HepG2 (cell line): ENCODE measurements around the gene RPS25. TPM values are rescaled to one million over a fixed set of nuclear protein-coding genes. Genes with fewer than 3 reads are reported as not detected.

Experiments used
- ATAD3A ChIP-seq: sonication (generic); formaldehyde crosslinking; IDR thresholded peaks from 2 replicates; pipeline ENCODE4 v1.4.0; 2020; ENCODE audit warnings: missing genetic modification reagents
- BRCA1 ChIP-seq: sonication (generic); formaldehyde crosslinking; IDR thresholded peaks from 2 replicates; pipeline ENCODE4 v1.4.0; 2020; ENCODE audit warnings: missing genetic modification reagents
- GFI1 ChIP-seq: sonication (generic); formaldehyde crosslinking; IDR thresholded peaks from 2 replicates; pipeline ENCODE4 v1.5.0; 2020; ENCODE audit warnings: missing genetic modification reagents, mild to moderate bottlenecking, borderline replicate concordance
- HCFC1 ChIP-seq: fragments of 150-350 bp; IDR thresholded peaks from 2 replicates; pipeline ENCODE4 v1.6.1; 2014; ENCODE audit warnings: low read depth, low read length
- HDAC2 ChIP-seq: sonication (generic); formaldehyde crosslinking; IDR thresholded peaks from 2 replicates; pipeline ENCODE4 v1.4.0; 2020; ENCODE audit warnings: missing genetic modification reagents
- IKZF1 ChIP-seq: fragments of 450-650 bp; IDR thresholded peaks from 2 replicates; pipeline ENCODE4 v1.7.1; 2016
- KLF15 ChIP-seq: sonication (generic); formaldehyde crosslinking; IDR thresholded peaks from 2 replicates; pipeline ENCODE4 v1.8.1; 2023; ENCODE audit warnings: borderline replicate concordance, mild to moderate bottlenecking, inconsistent platforms, missing genetic modification reagents, mixed read lengths
- MTF1 ChIP-seq: sonication (generic); formaldehyde crosslinking; IDR thresholded peaks from 2 replicates; pipeline ENCODE4 v1.5.0; 2020; ENCODE audit warnings: missing genetic modification reagents
- MXD4 ChIP-seq: IDR thresholded peaks from 2 replicates; pipeline ENCODE4 v1.6.1; 2016; ENCODE audit warnings: mild to moderate bottlenecking, missing biosample characterization, missing genetic modification reagents
- STAT5B ChIP-seq: sonication (generic); formaldehyde crosslinking; IDR thresholded peaks from 2 replicates; pipeline ENCODE4 v1.4.0; 2020; ENCODE audit warnings: missing genetic modification reagents
- TARDBP ChIP-seq: sonication (generic); formaldehyde crosslinking; IDR thresholded peaks from 2 replicates; pipeline ENCODE4 v1.8.0; 2022; ENCODE audit warnings: mild to moderate bottlenecking, missing genetic modification reagents
- TERF1 ChIP-seq: sonication (generic); formaldehyde crosslinking; IDR thresholded peaks from 2 replicates; pipeline ENCODE4 v1.8.0; 2022; ENCODE audit warnings: mild to moderate bottlenecking, missing genetic modification reagents, moderate library complexity
- ZNF343 ChIP-seq: sonication (generic); formaldehyde crosslinking; IDR thresholded peaks from 2 replicates; pipeline ENCODE4 v1.4.0; 2020; ENCODE audit warnings: mild to moderate bottlenecking, missing genetic modification reagents
- ZNF446 ChIP-seq: sonication (generic); formaldehyde crosslinking; IDR thresholded peaks from 2 replicates; pipeline ENCODE4 v1.5.0; 2020; ENCODE audit warnings: mild to moderate bottlenecking, missing genetic modification reagents
- ZNF451 ChIP-seq: sonication (generic); formaldehyde crosslinking; IDR thresholded peaks from 2 replicates; pipeline ENCODE4 v1.5.0; 2020; ENCODE audit warnings: mild to moderate bottlenecking, missing genetic modification reagents
- ZNF737 ChIP-seq: sonication (generic); formaldehyde crosslinking; IDR thresholded peaks from 2 replicates; pipeline ENCODE4 v1.5.0; 2020; ENCODE audit warnings: missing genetic modification reagents, mild to moderate bottlenecking, borderline replicate concordance
- ZNF749 ChIP-seq: sonication (generic); formaldehyde crosslinking; IDR thresholded peaks from 2 replicates; pipeline ENCODE4 v1.8.0; 2022; ENCODE audit warnings: mild to moderate bottlenecking, missing genetic modification reagents, moderate library complexity, borderline replicate concordance
- ZNF75D ChIP-seq: sonication (generic); formaldehyde crosslinking; IDR thresholded peaks from 2 replicates; pipeline ENCODE4 v1.8.1; 2023; ENCODE audit warnings: missing genetic modification reagents, mild to moderate bottlenecking, borderline replicate concordance
- ZNF784 ChIP-seq: sonication (generic); formaldehyde crosslinking; IDR thresholded peaks from 2 replicates; pipeline ENCODE4 v1.5.1; 2020; ENCODE audit warnings: missing genetic modification reagents, mild to moderate bottlenecking, borderline replicate concordance
- polyA plus RNA-seq, 8 experiments: library from polyadenylated mRNA; depleted of rRNA in 3 of 8; stranded (reverse) in 7 of 8; unstranded in 1 of 8; fragments of >200 nt; fragmentation: Illumina TruSeq in 4 of 8; extraction: Trizol in 4 of 8; gene quantifications; 2 replicates each; pipeline versions ENCODE4 v1.2.1 to v1.2.3, GENCODE V29; 2011 to 2016; ENCODE audit warnings: low read depth in 4 of 8, missing spikeins in 1 of 8, mixed read lengths in 1 of 8; ENCODE audit not compliant: insufficient read depth in 1 of 8
- total RNA-seq, 5 experiments: library from RNA; depleted of rRNA; stranded (reverse); fragments of >200 nt; fragmentation: Illumina TruSeq; extraction: Trizol; gene quantifications; 2 replicates each; pipeline ENCODE4 v1.2.3, GENCODE V29; 2016; ENCODE audit warnings: low read depth in 1 of 5
- TF ChIP-seq, protein P1 (sequence below): IDR thresholded peaks from 2 replicates; pipeline ENCODE4 v1.6.1; 2016
- TF ChIP-seq, protein P2 (sequence below): IDR thresholded peaks from 2 replicates; pipeline ENCODE4 v1.6.1; 2016; ENCODE audit warnings: low read depth
- TF ChIP-seq, protein P3 (sequence below): fragments of 450-650 bp; IDR thresholded peaks from 2 replicates; pipeline ENCODE4 v1.6.1; 2017
- TF ChIP-seq, protein P4 (sequence below): sonication (generic); formaldehyde crosslinking; IDR thresholded peaks from 2 replicates; pipeline ENCODE4 v1.4.0; 2020; ENCODE audit warnings: missing genetic modification reagents, borderline replicate concordance

RPS25 gene
- total and polyA plus RNA-seq, 2 of the 13 experiments (the other 11 are each of a cell fraction or from before 2014, with no cell fraction given): 839 to 1,415 TPM

DNA sequence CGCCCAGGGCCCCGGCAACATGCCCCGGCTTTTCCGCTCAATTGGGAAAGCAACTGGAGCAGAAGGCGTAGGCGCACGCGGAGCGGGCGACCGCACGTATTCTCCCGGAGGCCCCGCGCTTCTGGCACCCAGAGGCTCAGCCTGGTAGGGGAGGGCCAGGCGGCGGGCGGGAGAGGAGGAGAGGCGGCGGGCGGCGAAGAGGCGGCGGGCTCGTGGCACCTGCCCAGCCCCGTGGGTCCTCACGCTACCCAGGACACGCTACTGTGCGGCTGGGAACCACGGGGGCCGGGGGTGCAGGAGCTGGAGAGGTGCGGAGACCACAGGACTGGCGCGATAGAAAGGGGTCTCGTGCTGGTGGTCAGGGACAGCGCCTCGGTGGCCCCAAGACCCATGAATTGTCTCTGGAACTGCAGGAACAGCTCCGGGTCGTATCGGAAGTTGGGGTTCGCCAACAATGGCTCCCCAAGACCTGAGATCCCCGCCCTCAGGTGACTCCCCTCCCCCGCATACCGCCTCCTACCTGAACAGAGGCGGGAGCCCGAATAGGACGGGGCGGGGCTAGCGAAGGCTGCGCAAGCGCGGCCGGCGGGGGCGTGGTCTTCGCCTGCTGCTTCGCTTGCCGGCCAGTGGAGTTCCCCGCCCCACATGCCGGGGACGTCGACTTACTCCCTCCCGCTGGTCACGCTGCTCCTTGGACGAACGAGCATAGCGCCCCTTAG, 12.3 kb upstream of the RPS25 start, which contains the start of gene SLC37A4 (continued):
- TF ChIP-seq TARDBP (CRISPR knock-in tag): peak; percentile 85
- 0 out of 2 replicates have a peak, but pooled peaks have one; percentile 50 for TF ChIP-seq MTF1 (CRISPR knock-in tag)
- TF ChIP-seq BRCA1: peak; percentile 89
- 0 out of 2 replicates have a peak, but pooled peaks have one; percentile 46 for TF ChIP-seq ZNF451 (CRISPR knock-in tag)
- no peak for TF ChIP-seq ZNF75D (CRISPR knock-in tag)
- TF ChIP-seq ZNF737: no peak
- no peak for TF ChIP-seq ZNF446
- TF ChIP-seq, protein P1, sequence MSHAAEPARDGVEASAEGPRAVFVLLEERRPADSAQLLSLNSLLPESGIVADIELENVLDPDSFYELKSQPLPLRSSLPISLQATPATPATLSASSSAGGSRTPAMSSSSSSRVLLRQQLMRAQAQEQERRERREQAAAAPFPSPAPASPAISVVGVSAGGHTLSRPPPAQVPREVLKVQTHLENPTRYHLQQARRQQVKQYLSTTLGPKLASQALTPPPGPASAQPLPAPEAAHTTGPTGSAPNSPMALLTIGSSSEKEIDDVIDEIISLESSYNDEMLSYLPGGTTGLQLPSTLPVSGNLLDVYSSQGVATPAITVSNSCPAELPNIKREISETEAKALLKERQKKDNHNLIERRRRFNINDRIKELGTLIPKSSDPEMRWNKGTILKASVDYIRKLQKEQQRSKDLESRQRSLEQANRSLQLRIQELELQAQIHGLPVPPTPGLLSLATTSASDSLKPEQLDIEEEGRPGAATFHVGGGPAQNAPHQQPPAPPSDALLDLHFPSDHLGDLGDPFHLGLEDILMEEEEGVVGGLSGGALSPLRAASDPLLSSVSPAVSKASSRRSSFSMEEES: peak; percentile 93
- peak; percentile 29; the same call in 1 of the 2 replicates for TF ChIP-seq ZNF784 (CRISPR knock-in tag)
- TF ChIP-seq, protein P2, sequence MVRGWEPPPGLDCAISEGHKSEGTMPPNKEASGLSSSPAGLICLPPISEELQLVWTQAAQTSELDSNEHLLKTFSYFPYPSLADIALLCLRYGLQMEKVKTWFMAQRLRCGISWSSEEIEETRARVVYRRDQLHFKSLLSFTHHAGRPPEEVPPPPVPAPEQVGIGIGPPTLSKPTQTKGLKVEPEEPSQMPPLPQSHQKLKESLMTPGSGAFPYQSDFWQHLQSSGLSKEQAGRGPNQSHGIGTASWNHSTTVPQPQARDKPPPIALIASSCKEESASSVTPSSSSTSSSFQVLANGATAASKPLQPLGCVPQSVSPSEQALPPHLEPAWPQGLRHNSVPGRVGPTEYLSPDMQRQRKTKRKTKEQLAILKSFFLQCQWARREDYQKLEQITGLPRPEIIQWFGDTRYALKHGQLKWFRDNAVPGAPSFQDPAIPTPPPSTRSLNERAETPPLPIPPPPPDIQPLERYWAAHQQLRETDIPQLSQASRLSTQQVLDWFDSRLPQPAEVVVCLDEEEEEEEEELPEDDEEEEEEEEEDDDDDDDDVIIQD (CRISPR knock-in tag): peak; percentile 62
- TF ChIP-seq MXD4 (CRISPR knock-in tag): peak; percentile 79
- TF ChIP-seq ATAD3A: no peak
- no peak; the same call in 1 of the 2 replicates for TF ChIP-seq HCFC1
- TF ChIP-seq TERF1 (CRISPR knock-in tag): no peak
- TF ChIP-seq IKZF1: no peak
- TF ChIP-seq ZNF749 (CRISPR knock-in tag): peak; percentile 92
- TF ChIP-seq STAT5B (CRISPR knock-in tag): no peak
- no peak; the same call in 1 of the 2 replicates for TF ChIP-seq GFI1 (CRISPR knock-in tag)
- TF ChIP-seq ZNF343 (CRISPR knock-in tag): peak; percentile 89; the same call in 1 of the 2 replicates
- TF ChIP-seq HDAC2: peak; percentile 79
- TF ChIP-seq, protein P3, sequence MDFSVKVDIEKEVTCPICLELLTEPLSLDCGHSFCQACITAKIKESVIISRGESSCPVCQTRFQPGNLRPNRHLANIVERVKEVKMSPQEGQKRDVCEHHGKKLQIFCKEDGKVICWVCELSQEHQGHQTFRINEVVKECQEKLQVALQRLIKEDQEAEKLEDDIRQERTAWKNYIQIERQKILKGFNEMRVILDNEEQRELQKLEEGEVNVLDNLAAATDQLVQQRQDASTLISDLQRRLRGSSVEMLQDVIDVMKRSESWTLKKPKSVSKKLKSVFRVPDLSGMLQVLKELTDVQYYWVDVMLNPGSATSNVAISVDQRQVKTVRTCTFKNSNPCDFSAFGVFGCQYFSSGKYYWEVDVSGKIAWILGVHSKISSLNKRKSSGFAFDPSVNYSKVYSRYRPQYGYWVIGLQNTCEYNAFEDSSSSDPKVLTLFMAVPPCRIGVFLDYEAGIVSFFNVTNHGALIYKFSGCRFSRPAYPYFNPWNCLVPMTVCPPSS: no peak
- TF ChIP-seq, protein P4, sequence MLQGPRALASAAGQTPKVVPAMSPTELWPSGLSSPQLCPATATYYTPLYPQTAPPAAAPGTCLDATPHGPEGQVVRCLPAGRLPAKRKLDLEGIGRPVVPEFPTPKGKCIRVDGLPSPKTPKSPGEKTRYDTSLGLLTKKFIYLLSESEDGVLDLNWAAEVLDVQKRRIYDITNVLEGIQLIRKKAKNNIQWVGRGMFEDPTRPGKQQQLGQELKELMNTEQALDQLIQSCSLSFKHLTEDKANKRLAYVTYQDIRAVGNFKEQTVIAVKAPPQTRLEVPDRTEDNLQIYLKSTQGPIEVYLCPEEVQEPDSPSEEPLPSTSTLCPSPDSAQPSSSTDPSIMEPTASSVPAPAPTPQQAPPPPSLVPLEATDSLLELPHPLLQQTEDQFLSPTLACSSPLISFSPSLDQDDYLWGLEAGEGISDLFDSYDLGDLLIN (CRISPR knock-in tag): no peak
- TF ChIP-seq KLF15 (CRISPR knock-in tag): peak; percentile 69; the same call in 1 of the 2 replicates
